ENCODE results near the gene AVPR1A.
A peak's percentile ranks its signal among the peaks of the same experiment; 100 is the strongest.

Gene AVPR1A

GRCh38 chr12:63151623-63152320 is 771 bp upstream of the AVPR1A start:
- Histone ChIP-seq H3K36me3 (ENCODE audit: control insufficient read depth, low read length) (no peaks in the 10 kb centered on the region), H3K27me3 (ENCODE audit: control insufficient read depth, low read length) (no peaks in the 10 kb centered on the region), H3K4me1 (ENCODE audit: control insufficient read depth, low read length) (no peaks in the 10 kb centered on the region), H3F3A (ENCODE audit: control insufficient read depth, insufficient read depth) (no peaks in the 10 kb centered on the region), H3K27ac (ENCODE audit: low read depth, low read length) (no peak overlapping the region), H3K9me3 (ENCODE audit: control insufficient read depth, insufficient read depth, low read length) (peaks cover 5% of the 10 kb centered on the region; the same call in 1 of the 2 replicates), H3K9me2 (replicated peaks; ENCODE audit: control insufficient read depth, low read length) (no peaks in the 10 kb centered on the region), H3K4me3 (ENCODE audit: low read length) (no peak overlapping the region), H3K4me2 (ENCODE audit: low read length) (no peak overlapping the region), H4K20me1 (ENCODE audit: control insufficient read depth, insufficient read depth, low read depth, low read length) (no peaks in the 10 kb centered on the region), H3K79me2 (ENCODE audit: control insufficient read depth, low read length) (no peaks in the 10 kb centered on the region)
- TF ChIP-seq CTCF (IDR thresholded peaks at IDR 0.05; ENCODE audit: low read depth, low read length, poor library complexity, severe bottlenecking) (peak; percentile 58), EZH2phosphoT487 (IDR thresholded peaks at IDR 0.05; ENCODE audit: borderline replicate concordance, low read length) (no peak)

GRCh38 chr12:63149909-63150712 is 890 bp downstream of the AVPR1A start:
- no peaks in the 10 kb centered on the region for H3K36me3 ChIP-seq (ENCODE audit: control insufficient read depth, low read length)
- H3K27me3 ChIP-seq (ENCODE audit: control insufficient read depth, low read length), result no peaks in the 10 kb centered on the region
- no peak overlapping the region for H3K4me2 ChIP-seq (ENCODE audit: low read length)
- no peak overlapping the region for H3K27ac ChIP-seq (ENCODE audit: low read depth, low read length)
- peaks cover 5% of the 10 kb centered on the region; the same call in 1 of the 2 replicates for H3K9me3 ChIP-seq (ENCODE audit: control insufficient read depth, insufficient read depth, low read length)
- no peaks in the 10 kb centered on the region for H3K4me1 ChIP-seq (ENCODE audit: control insufficient read depth, low read length)
- H3K79me2 ChIP-seq (ENCODE audit: control insufficient read depth, low read length), result no peaks in the 10 kb centered on the region
- TF ChIP-seq CTCF (IDR thresholded peaks at IDR 0.05; ENCODE audit: low read depth, low read length, poor library complexity, severe bottlenecking) (no peak), EZH2phosphoT487 (IDR thresholded peaks at IDR 0.05; ENCODE audit: borderline replicate concordance, low read length) (no peak)
- no peaks in the 10 kb centered on the region for H3K9me2 ChIP-seq (replicated peaks; ENCODE audit: control insufficient read depth, low read length)
- no peaks in the 10 kb centered on the region for H3F3A ChIP-seq (ENCODE audit: control insufficient read depth, insufficient read depth)
- H4K20me1 ChIP-seq (ENCODE audit: control insufficient read depth, insufficient read depth, low read depth, low read length), result no peaks in the 10 kb centered on the region
- no peak overlapping the region for H3K4me3 ChIP-seq (ENCODE audit: low read length)

- Histone ChIP-seq H3K79me2 (ENCODE audit: control insufficient read depth, low read length) (no peaks in the 10 kb centered on the region), H3K27me3 (ENCODE audit: control insufficient read depth, low read length) (no peaks in the 10 kb centered on the region), H3K27ac (ENCODE audit: low read depth, low read length) (no peak overlapping the region)
These were observed 6.4 kb downstream of the AVPR1A start for GRCh38 chr12:63144556-63144955.

More at GRCh38 chr12:63144556-63144955, 6.4 kb downstream of the AVPR1A start:
- Histone ChIP-seq H3K4me2 (ENCODE audit: low read length) (no peak overlapping the region), H3K4me3 (ENCODE audit: low read length) (no peak overlapping the region), H3K9me3 (ENCODE audit: control insufficient read depth, insufficient read depth, low read length) (no peaks in the 10 kb centered on the region), H4K20me1 (ENCODE audit: control insufficient read depth, insufficient read depth, low read depth, low read length) (no peaks in the 10 kb centered on the region), H3K9me2 (replicated peaks; ENCODE audit: control insufficient read depth, low read length) (no peaks in the 10 kb centered on the region), H3K4me1 (ENCODE audit: control insufficient read depth, low read length) (no peaks in the 10 kb centered on the region), H3K36me3 (ENCODE audit: control insufficient read depth, low read length) (no peaks in the 10 kb centered on the region), H3F3A (ENCODE audit: control insufficient read depth, insufficient read depth) (no peaks in the 10 kb centered on the region)
- no peak for TF ChIP-seq EZH2phosphoT487 (IDR thresholded peaks at IDR 0.05; ENCODE audit: borderline replicate concordance, low read length)
- TF ChIP-seq CTCF (IDR thresholded peaks at IDR 0.05; ENCODE audit: low read depth, low read length, poor library complexity, severe bottlenecking), result no peak

Data from DOHH2 (cell line).